K562 (cell line): ENCODE data around the gene DUS3L. TPM values are rescaled to one million over a fixed set of nuclear protein-coding genes. Genes with fewer than 3 reads are reported as not detected.

Source experiments
- CSDE1 ChIP-seq, 2 experiments: fragments of 450-650 bp; IDR thresholded peaks; 2 replicates each; pipeline ENCODE4 v1.6.1; 2016; ENCODE audit warnings: mild to moderate bottlenecking in 1 of 2
- ESRRA ChIP-seq: fragments of 450-650 bp; IDR thresholded peaks from 2 replicates; pipeline ENCODE4 v1.6.1; 2014; ENCODE audit warnings: low read depth, mild to moderate bottlenecking, moderate library complexity, borderline replicate concordance
- ETV1 ChIP-seq: fragments of 450-650 bp; conservative IDR thresholded peaks from 2 replicates; pipeline ENCODE4 v1.6.1; 2016; ENCODE audit warnings: missing genetic modification characterization, control low read depth, low read depth, missing compliant biosample characterization
- GABPA ChIP-seq: fragments of 200-800 bp; sonication (Bioruptor generic); conservative IDR thresholded peaks from 2 replicates; pipeline ENCODE4 v1.6.1; 2016; ENCODE audit warnings: low read depth, missing genetic modification characterization, missing compliant biosample characterization
- MTA3 ChIP-seq: fragments of 450-650 bp; formaldehyde crosslinking; IDR thresholded peaks from 2 replicates; pipeline ENCODE4 v1.6.1; 2017; ENCODE audit warnings: mild to moderate bottlenecking, borderline replicate concordance
- NCOA6 ChIP-seq: fragments of 450-650 bp; IDR thresholded peaks from 2 replicates; pipeline ENCODE4 v1.6.1; 2017; ENCODE audit warnings: mild to moderate bottlenecking
- NFIC ChIP-seq: fragments of 450-650 bp; IDR thresholded peaks from 2 replicates; pipeline ENCODE4 v1.6.1; 2017; ENCODE audit warnings: mild to moderate bottlenecking, inconsistent platforms
- PHTF2 ChIP-seq: fragments of 250-450 bp; sonication (Bioruptor Pico); IDR thresholded peaks from 2 replicates; pipeline ENCODE4 v1.5.0; 2021; ENCODE audit warnings: mild to moderate bottlenecking
- PPARD ChIP-seq: fragments of 250-450 bp; sonication (Bioruptor Pico); IDR thresholded peaks from 2 replicates; pipeline ENCODE4 v1.8.0; 2022; ENCODE audit warnings: inconsistent platforms, mild to moderate bottlenecking, moderate library complexity
- RBM22 ChIP-seq: fragments of 200-400 bp; formaldehyde crosslinking; IDR thresholded peaks from 2 replicates; pipeline ENCODE4 v1.6.1; 2018; ENCODE audit warnings: low read length, low read depth; ENCODE audit not compliant: poor library complexity, severe bottlenecking
- SAP30 ChIP-seq: fragments of 200-600 bp; sonication (generic); IDR thresholded peaks from 2 replicates; pipeline ENCODE4 v1.6.1; 2012; ENCODE audit warnings: borderline replicate concordance, low read depth, mild to moderate bottlenecking, moderate library complexity, low read length, control low read depth, inconsistent platforms; ENCODE audit not compliant: insufficient read depth, poor library complexity, severe bottlenecking
- SP2 ChIP-seq: IDR thresholded peaks from 2 replicates; pipeline ENCODE4 v1.6.1; 2011; ENCODE audit warnings: mild to moderate bottlenecking, low read depth, low read length, moderate library complexity; ENCODE audit not compliant: poor library complexity, severe bottlenecking; ENCODE audit errors: extremely low read depth
- TOE1 ChIP-seq, 2 experiments: fragments of 450-650 bp in 1 of 2; sonication (generic) in 1 of 2; formaldehyde crosslinking in 1 of 2; IDR thresholded peaks; 2 replicates each; pipeline versions ENCODE4 v1.7.1 to v1.8.0; 2016 to 2022; ENCODE audit warnings: borderline replicate concordance in 2 of 2, mild to moderate bottlenecking in 2 of 2, antibody characterized with exemption in 1 of 2, inconsistent platforms in 1 of 2, low read depth in 1 of 2, missing genetic modification reagents in 1 of 2, moderate library complexity in 1 of 2
- ZEB2 ChIP-seq: fragments of 450-650 bp; IDR thresholded peaks from 2 replicates; pipeline ENCODE4 v1.6.1; 2016
- ZNF133 ChIP-seq: fragments of 250-450 bp; sonication (Bioruptor Pico); IDR thresholded peaks from 2 replicates; pipeline ENCODE4 v1.4.0; 2020; ENCODE audit warnings: mild to moderate bottlenecking
- ZNF134 ChIP-seq: fragments of 250-450 bp; sonication (Bioruptor Pico); conservative IDR thresholded peaks from 2 replicates; pipeline ENCODE4 v1.4.0; 2020
- polyA plus RNA-seq, 8 experiments: library from polyadenylated mRNA; depleted of rRNA in 4 of 8; stranded (reverse) in 5 of 8; unstranded in 3 of 8; fragments of >200 nt; fragmentation: Nextera tagmentation in 2 of 8; fragmentation: Illumina TruSeq in 1 of 8; extraction: Ambion mirVana in 2 of 8; extraction: Trizol in 1 of 8; gene quantifications; 2 replicates each; pipeline versions ENCODE4 v1.2.1 to v1.2.3, GENCODE V29; 2011 to 2014; ENCODE audit warnings: inconsistent platforms in 1 of 8, missing spikeins in 1 of 8
- total RNA-seq, 7 experiments: library from RNA; depleted of rRNA in 6 of 7; stranded (reverse); fragments of >200 nt in 6 of 7; fragmentation: Illumina TruSeq in 2 of 7; extraction: Trizol in 2 of 7; gene quantifications; 2 replicates each; pipeline versions ENCODE4 v1.2.1 to v1.2.3, GENCODE V29; 2011 to 2021; ENCODE audit warnings: low replicate concordance in 1 of 7
- TF ChIP-seq, protein P1 (sequence below): fragments of 250-450 bp; sonication (Bioruptor Pico); IDR thresholded peaks from 2 replicates; pipeline ENCODE4 v1.4.0; 2020
- TF ChIP-seq, protein P2 (sequence below): sonication (generic); formaldehyde crosslinking; IDR thresholded peaks from 2 replicates; pipeline ENCODE4 v1.8.1; 2023; ENCODE audit warnings: mild to moderate bottlenecking, missing genetic modification reagents
- TF ChIP-seq, protein P3 (sequence below): fragments of 450-650 bp; IDR thresholded peaks from 2 replicates; pipeline ENCODE4 v1.6.1; 2017; ENCODE audit warnings: antibody characterized with exemption, mild to moderate bottlenecking

DUS3L gene
- total and polyA plus RNA-seq, 9 of the 15 experiments (the other 6 are each of a cell fraction or from before 2014, with no cell fraction given) = 1.7 to 102 (median 77.5) TPM

DNA sequence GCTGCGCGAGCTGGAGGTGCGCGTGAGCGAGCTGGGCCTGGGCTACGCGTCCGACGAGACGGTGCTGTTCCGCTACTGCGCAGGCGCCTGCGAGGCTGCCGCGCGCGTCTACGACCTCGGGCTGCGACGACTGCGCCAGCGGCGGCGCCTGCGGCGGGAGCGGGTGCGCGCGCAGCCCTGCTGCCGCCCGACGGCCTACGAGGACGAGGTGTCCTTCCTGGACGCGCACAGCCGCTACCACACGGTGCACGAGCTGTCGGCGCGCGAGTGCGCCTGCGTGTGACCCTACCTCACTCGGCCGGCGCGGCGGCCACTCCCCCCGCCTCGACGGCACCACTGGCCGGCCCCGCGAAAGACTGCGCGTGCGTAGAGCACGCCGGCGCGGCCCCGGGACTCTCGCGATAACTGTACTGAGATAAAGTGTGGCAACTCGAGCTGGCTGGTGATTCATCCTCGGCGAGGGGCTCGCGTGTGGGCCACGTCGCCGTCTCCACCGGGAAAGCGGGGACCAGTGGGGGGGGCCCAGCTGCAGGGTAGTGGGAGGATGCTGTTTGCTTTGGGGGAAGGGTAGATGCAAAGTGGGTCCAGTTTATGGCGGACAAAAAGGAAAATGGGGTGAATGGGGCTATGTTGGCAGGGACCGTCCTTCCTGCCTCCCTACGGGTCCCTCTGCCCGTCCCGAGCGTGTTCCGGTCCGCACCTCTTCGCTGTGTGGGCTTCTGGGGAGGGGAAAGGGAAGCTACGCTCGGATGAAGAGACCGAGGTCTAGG is 37.1 kb upstream of the DUS3L start (continued):
- TF ChIP-seq GABPA (tag) = peak; percentile 72
- peak; percentile 76; the same call in 1 of the 2 replicates for TF ChIP-seq TOE1 (IDR thresholded peaks at IDR 0.05; ENCODE audit: borderline replicate concordance)
- no peak for TF ChIP-seq TOE1 (CRISPR knock-in tag; IDR thresholded peaks at IDR 0.05; ENCODE audit: borderline replicate concordance, low read depth)
- TF ChIP-seq, protein P1, sequence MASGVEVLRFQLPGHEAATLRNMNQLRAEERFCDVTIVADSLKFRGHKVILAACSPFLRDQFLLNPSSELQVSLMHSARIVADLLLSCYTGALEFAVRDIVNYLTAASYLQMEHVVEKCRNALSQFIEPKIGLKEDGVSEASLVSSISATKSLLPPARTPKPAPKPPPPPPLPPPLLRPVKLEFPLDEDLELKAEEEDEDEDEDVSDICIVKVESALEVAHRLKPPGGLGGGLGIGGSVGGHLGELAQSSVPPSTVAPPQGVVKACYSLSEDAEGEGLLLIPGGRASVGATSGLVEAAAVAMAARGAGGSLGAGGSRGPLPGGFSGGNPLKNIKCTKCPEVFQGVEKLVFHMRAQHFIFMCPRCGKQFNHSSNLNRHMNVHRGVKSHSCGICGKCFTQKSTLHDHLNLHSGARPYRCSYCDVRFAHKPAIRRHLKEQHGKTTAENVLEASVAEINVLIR (CRISPR knock-in tag) = peak; percentile 67
- no peak for TF ChIP-seq PHTF2 (CRISPR knock-in tag)
- TF ChIP-seq, protein P2, sequence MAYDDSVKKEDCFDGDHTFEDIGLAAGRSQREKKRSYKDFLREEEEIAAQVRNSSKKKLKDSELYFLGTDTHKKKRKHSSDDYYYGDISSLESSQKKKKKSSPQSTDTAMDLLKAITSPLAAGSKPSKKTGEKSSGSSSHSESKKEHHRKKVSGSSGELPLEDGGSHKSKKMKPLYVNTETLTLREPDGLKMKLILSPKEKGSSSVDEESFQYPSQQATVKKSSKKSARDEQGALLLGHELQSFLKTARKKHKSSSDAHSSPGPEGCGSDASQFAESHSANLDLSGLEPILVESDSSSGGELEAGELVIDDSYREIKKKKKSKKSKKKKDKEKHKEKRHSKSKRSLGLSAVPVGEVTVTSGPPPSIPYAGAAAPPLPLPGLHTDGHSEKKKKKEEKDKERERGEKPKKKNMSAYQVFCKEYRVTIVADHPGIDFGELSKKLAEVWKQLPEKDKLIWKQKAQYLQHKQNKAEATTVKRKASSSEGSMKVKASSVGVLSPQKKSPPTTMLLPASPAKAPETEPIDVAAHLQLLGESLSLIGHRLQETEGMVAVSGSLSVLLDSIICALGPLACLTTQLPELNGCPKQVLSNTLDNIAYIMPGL (CRISPR knock-in tag) = peak; percentile 84
- 0 out of 2 replicates have a peak, but pooled peaks have one; percentile 30 for TF ChIP-seq ZNF133
- no peak for TF ChIP-seq ZNF134 (CRISPR knock-in tag)
- TF ChIP-seq SP2 = no peak
- TF ChIP-seq SAP30 = peak; percentile 56
- TF ChIP-seq NFIC = peak; percentile 94
- TF ChIP-seq PPARD (CRISPR knock-in tag) = no peak
- peak; percentile 94 for TF ChIP-seq MTA3
- TF ChIP-seq, protein P3, sequence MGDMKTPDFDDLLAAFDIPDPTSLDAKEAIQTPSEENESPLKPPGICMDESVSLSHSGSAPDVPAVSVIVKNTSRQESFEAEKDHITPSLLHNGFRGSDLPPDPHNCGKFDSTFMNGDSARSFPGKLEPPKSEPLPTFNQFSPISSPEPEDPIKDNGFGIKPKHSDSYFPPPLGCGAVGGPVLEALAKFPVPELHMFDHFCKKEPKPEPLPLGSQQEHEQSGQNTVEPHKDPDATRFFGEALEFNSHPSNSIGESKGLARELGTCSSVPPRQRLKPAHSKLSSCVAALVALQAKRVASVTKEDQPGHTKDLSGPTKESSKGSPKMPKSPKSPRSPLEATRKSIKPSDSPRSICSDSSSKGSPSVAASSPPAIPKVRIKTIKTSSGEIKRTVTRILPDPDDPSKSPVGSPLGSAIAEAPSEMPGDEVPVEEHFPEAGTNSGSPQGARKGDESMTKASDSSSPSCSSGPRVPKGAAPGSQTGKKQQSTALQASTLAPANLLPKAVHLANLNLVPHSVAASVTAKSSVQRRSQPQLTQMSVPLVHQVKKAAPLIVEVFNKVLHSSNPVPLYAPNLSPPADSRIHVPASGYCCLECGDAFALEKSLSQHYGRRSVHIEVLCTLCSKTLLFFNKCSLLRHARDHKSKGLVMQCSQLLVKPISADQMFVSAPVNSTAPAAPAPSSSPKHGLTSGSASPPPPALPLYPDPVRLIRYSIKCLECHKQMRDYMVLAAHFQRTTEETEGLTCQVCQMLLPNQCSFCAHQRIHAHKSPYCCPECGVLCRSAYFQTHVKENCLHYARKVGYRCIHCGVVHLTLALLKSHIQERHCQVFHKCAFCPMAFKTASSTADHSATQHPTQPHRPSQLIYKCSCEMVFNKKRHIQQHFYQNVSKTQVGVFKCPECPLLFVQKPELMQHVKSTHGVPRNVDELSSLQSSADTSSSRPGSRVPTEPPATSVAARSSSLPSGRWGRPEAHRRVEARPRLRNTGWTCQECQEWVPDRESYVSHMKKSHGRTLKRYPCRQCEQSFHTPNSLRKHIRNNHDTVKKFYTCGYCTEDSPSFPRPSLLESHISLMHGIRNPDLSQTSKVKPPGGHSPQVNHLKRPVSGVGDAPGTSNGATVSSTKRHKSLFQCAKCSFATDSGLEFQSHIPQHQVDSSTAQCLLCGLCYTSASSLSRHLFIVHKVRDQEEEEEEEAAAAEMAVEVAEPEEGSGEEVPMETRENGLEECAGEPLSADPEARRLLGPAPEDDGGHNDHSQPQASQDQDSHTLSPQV = peak; percentile 66; the same call in 1 of the 2 replicates
- TF ChIP-seq ESRRA = peak; percentile 93
- TF ChIP-seq CSDE1 (IDR thresholded peaks at IDR 0.05) = no peak
- peak; percentile 99 for TF ChIP-seq NCOA6
- peak; percentile 94 for TF ChIP-seq RBM22
- peak; percentile 21; the same call in 1 of the 2 replicates for TF ChIP-seq ZEB2
- peak; percentile 28; the same call in 1 of the 2 replicates for TF ChIP-seq ETV1 (tag)
